Stimulated activated CD8-positive, alpha-beta memory T cell treated with anti-CD3 and anti-CD28 coated beads, Interleukin-4, amount 100 ng/mL, for 48 hours (primary cell): Measurements from ENCODE around the gene SCYGR2.
"Not testable (repeated sequence)": the region's sequence is repeated elsewhere in the genome, so short reads cannot be mapped to it uniquely, and the experiment has no call there.

Experiments used
- DNase-seq: peaks from one replicate; pipeline ENCODE4 v3.0.0-alpha.2; 2020

Gene SCYGR2, protein sequence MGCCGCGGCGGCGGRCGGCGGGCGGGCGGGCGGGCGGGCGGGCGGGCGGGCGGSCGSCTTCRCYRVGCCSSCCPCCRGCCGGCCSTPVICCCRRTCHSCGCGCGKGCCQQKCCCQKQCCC

DNA sequence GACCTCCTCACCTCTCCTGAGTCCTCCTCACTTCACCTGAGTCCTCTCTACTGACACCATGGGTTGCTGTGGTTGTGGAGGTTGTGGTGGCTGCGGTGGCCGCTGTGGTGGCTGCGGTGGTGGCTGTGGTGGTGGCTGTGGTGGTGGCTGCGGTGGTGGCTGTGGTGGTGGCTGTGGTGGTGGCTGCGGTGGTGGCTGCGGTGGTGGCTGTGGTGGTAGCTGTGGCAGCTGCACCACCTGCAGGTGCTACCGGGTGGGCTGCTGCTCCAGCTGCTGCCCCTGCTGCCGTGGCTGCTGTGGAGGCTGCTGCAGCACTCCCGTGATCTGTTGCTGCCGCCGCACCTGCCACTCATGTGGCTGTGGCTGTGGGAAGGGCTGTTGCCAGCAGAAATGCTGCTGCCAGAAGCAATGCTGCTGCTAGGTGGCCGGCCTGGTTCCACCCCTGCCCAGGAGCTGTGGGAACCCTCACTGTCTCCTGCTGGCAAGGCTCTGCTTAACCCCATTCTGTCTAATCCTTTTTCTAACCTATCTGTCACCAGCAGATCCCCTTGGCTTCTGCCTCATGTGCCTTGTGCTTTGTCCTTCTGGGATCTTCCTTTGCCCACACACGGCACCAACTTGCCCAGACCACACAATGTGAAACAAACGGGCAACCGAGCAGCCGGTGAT is at the start of gene SCYGR2:
SCYGR2 (plus strand) TSS at position 59 of the 669 bp plus-strand sequence; CDS start at position 59, 0 bp downstream.
- not testable (repeated sequence) for DNase-seq

- no peak for DNase-seq
Observed at GRCh38 chr2:227551836-227552235, 46.9 kb upstream of the SCYGR2 start.

DNA sequence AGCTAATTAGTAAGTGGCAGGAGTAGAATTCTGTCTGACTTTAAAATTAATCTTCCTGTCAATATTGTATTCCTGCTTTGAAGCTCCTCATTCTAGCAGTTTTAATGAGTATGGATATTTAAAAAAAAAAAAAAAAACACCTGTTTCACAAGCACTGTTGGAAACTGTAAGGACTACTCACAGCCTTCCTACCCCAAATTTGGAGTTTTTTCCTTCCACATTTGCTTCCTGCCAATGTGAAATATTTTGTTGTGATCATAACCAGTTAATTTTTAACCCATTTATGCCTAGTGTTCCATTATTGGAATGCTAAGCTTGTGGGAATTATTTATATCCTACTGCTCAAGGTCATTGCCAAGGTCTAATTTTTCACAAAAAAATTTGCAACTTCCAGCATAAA is 36.1 kb upstream of the SCYGR2 start:
- no peak for DNase-seq

DNA sequence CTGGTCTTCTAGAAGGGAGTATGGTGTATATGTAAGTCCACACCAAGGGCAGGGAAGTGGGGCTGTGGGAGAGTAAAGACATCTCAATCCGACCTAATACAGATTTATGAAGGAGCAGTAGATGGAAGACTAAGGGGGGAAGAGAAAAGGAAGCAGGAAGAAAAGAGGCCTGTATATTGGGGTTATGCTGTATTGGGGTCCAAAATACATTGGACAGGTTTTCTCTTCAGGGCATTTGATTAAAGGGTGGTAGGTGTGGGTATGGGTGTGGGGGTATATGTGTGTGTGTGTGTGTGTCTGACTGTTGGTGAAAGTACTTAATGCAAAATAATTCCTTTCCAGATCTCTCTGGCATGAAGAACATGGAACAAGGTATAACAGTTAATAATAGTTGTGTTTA is 33.6 kb upstream of the SCYGR2 start:
- DNase-seq: no peak

GRCh38 chr2:227566012-227566411 is 32.7 kb upstream of the SCYGR2 start:
- no peak for DNase-seq

DNA sequence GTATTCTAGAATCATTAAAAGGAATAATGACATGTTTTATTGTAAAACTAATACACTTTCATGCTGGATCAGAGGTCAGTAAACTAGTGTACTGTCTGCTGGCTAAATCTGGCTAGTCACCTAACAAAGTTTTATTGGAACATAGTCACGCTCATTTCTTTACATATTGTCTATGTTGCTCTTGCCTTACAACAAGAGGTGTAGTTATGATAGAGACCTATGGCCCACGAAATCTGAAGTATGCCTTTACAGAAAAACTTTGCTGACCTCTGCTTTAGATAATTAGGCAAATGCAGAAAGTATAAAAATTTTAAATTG is 29.9 kb upstream of the SCYGR2 start:
- no peak for DNase-seq

DNA sequence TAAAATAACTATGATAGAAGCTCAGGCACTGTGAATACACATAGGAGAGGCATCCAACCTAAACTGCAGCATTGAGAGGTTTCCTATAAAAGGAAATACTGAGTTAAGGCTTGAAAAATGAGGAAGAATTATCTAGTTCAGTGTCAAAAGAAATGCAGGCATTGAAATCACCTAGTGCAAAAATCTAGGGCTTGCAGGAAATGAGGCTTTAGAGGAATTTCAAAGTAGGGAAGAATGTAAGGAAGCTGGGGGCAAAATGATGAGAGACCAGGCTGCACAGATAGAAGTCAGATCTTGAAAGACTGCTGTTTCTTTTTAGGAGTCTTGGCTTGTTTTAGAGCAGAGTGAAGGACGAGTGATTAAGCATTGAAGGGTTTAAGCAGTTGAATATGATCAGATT is 28.1 kb upstream of the SCYGR2 start:
- DNase-seq: no peak

- DNase-seq: no peak
Observed at GRCh38 chr2:227576110-227576509, 22.6 kb upstream of the SCYGR2 start.

DNA sequence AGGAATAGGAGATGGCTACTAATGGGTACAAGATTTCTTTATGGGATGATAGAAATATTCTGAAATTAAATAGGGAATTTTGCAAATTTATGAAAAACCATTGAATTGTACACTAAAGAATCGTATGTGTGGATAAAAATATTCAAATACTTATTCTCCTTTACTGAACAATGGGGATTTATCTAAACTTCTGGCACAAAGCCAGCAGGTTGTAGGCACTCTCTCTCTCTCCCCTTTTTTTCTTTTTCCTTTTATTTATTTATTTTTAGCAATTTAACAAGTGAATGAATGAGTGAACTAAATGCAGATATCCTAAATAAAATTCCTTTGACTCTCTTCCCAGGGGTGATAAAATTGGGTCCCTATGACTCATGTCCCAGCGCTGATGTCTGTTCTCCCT is 21.9 kb upstream of the SCYGR2 start:
- no peak for DNase-seq

DNA sequence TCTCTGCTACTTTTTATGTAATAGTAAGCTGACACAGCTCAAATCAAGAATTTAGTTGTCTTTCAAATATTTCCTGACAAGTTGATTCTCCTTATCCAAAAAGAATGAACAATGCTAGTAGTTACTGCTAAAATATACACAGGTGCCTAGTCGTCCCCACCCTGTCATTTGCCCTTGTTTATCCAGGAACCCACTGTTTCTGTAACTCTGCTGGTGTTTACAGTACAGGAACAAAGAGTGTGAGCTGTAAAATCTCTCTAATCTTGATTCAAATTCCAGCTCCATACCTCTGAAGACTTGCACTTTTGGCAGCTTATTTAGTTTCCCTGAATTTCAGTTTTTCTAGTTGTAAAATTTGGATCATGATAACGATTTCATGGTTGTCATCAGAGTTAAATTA is 21.1 kb upstream of the SCYGR2 start:
- no peak for DNase-seq

DNA sequence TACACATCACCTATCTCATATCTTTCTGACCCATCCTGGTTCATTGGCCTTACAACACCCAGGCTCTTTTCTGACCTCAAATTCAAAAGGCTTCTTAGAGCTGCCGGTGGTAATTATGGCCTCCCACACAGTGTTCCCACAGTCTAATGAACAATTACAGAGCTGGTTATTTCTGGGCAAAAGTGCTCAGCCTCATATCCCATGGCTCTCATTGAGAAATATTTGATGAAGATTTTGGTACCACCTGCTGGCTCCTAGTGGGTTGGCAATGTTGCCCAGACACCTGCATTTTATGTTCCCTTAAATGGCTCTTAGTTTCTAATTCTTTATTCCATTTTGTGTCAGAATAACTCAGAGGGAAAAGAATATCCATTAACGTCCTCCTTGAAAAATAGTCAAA is 20.1 kb upstream of the SCYGR2 start:
- no peak for DNase-seq

DNA sequence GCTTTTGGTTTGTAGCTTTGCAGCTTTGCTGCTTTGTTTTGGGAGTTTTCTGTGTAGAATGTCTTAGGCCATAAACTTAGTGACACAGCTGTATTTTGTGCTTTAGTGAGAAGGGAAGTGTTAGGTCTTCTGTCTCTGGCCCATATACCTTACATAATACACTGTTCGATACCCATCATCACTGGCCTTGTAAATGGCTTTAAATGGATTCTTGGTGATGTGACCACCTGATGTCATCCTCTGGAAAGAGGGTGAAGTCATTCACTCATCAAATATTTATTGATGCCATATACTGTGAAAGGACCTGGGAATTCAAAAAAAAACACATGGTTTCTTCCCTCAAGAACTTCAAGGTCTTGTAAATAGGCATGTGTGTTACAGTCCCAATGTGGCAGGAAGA is 18.9 kb upstream of the SCYGR2 start:
- no peak for DNase-seq

DNA sequence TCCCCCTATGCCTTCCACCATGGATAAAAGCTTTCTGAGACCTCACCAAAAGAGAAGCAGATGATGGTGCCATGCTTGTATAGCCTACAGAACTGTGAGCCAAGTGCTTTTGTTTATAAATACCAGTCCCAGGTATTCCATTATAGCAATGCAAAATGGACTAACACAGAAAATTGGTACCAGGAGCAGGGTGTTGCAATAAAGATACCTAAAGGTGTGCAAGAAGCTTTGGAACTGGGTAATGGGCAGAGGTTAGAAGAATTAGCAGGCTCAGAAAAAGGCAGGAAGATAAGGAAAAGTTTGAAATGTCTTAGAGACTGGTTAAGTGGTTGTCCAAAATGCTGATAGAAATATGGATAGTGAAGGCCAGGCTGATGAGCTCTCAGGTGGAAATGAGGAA is 16.3 kb upstream of the SCYGR2 start:
- no peak for DNase-seq

DNA sequence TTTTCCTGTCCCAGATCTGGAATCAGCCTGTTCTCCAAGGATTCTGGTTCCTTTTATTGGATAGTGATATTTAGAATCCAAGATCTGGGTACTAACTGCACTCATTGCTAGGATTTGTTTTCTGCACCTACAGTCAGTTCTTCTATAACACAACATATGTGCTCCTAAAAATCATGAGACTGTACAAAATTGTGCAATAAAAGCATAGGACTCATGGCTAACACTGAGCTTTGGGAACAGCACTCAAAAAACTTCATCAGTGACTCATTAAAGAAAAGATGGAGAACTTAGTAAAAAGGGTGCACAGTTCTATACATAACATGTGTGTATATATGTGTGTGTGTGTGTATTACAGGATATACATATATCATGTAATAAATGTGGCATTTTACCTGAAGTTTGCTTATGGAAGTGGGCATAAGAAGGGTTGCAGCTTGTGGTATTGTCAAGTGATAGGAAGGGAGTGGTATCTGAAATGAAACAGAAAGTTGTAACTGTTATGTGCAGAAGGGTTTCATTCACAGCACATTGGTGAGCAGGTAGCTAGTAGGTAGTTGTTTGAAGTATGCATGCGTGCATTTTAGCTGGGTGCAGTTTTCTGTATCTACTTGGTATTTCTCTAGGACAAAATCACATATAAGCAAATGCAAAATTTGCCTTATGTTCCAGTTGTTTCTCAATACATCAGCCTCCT is 5.9 kb upstream of the SCYGR2 start:
- no peak for DNase-seq

GRCh38 chr2:227595797-227596196 is 2.9 kb upstream of the SCYGR2 start:
- no peak for DNase-seq

DNA sequence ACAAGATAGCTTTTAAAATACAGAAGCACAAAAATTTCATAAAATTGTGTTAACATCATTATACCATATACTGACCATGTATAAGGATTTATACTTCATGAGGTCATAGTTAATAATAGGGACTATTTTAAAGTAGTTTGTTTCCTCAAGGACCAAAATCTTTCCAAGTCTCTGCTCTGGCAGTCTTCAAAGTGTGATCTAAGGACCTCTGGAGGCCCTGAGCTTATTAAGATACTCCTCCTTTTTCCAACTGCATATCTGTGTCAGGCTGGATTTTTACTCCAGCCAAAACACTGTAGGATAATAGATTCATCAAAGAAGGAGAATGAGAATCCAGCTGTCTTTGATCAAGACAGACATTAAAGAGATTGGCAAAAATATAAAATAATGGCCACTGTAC is 1.7 kb upstream of the SCYGR2 start:
- no peak for DNase-seq

DNA sequence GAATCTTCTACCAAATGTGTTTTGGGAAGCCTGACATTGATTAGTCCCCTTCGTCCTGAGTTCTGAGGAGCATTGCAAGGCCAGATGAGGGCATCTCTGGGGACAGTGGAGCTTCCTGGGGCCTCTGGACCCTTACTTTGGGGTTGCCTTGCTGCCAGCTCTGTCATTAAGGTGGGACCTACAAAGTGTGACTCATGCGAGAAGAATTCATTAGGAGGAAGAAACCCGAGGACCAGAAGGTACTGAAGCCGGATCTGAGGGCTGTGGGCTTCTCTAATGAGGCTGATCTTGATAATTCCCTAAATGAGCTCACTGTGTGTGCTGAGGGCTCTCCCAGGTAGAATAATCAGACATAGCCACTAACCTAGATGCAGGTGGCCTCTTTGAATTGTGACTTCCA is 695 bp upstream of the SCYGR2 start:
- no peak for DNase-seq

DNA sequence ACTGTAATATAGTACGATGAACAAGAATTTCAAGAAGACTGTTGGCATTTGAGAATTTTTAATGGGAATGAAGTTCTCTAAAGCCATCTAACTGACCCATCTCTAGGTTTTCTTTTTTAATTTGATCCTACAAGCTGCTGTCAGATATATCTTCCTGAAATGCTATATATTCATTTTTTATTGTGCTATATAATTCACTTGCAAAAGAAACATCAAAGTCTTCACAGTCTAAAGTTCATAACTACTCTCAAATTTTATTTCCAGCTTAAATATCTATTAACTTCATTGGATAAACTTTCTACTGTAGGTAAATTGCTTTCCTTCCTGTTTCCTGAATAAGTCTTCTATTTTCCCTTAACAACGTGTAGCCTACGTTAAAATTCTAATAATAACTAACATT is 3.7 kb downstream of the SCYGR2 start:
- DNase-seq: no peak

DNA sequence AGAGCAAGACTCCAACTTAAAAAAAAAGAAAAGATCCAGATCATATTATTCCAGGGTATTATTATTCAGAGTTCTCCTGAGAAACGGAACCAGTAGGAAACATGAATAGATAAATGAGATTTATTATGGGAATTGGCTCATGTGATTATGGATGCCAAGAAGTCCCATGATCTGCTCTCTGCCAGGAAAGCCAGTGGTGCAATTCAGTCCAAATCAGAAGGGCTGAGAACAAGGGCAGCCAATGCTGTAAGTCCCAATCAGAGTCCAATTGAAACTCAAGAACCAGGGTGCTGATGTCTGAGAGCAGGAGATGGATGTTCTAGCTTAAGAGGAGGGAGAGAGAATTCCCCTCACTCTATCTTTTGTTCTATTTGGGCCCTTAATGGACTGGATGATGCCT is 7.8 kb downstream of the SCYGR2 start:
- no peak for DNase-seq

GRCh38 chr2:227607941-227608340 is 9.2 kb downstream of the SCYGR2 start:
- DNase-seq: no peak

DNA sequence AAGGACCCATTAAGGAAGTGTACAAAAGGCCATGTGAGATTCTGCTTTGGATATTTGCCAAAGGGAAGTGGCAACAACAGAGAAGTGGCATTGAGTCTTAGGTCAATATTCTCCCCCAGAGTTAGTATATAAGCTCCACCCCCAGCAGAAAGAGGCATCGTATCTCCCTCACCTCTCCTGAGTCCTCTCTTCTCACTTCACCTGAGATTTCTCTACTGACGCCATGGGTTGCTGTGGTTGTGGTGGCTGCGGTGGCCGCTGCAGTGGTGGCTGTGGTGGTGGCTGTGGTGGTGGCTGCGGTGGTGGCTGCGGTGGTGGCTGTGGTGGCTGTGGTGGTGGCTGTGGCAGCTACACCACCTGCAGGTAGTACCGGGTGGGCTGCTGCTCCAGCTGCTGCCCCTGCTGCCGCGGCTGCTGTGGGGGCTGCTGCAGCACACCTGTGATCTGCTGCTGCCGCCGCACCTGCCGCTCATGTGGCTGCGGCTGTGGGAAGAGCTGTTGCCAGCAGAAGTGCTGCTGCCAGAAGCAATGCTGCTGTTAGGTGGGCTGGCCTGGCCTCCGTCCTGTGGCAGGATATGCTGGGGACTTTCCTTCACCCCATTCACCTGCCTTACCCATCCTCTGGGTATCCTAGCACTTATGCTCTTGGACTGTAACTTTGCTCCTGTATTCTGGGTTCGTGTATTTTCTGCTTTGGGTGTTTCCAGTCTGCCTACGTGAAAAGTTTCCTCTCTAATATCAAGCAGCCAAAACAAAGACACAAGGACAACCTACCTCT is 10.1 kb downstream of the SCYGR2 start:
- DNase-seq: peak; percentile 35

DNA sequence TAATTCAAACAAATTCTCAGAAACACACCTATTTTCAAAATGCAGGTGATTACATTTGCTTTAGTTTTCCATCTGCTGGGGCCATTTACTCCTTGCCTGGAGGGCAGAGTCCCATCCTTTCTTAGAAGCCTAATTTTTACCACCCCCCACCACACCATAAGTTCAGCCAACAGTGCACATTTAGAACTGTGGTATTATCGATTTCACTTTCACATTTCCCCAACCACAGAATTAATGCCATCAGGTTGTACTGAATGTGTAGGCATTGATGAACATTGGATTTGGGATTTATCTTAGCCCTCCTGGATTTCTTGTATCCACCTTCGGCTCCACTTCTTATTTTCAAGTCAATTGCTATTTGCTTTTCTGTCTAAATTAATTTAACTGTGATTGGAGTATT is 11.4 kb downstream of the SCYGR2 start:
- no peak for DNase-seq

DNA sequence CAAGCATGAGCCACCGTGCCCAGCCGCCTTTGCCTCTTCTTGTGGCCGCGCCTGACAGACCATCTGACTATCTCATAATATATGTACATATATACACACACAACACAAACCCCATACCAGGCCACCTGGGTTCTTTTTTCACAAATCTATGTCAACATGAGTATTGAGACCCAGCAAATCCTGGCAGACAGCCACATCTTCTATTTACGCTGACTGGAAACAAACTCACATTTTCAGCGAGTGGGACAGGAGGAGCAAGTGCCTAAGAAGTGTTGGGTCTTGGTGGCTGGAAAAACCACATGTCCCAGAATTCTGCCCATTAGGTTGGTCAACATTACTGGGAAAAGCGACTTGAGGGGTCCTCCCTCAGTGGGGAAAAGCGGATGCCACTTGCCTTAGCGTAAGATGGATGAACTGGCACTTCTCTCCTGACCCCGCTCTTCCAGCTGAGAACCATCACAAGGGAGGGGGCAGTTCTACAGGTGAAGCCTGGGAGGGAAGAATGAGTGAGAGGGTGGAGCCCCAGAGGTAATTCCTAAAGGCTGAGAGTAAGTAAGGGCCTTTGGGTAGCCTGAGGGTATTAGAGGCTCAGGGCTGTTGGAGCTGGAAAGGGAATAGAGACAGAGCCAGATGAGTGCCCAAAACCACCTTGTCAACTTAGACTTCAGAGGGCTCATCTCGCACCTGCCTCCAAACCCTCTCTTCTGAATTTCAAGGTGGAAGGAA is 14.0 kb downstream of the SCYGR2 start:
- no peak for DNase-seq
